Glutamatergic neuron (in vitro differentiated cells): ENCODE measurements around the gene BCAP29. TPM values are rescaled to one million over a fixed set of nuclear protein-coding genes. Genes with fewer than 3 reads are reported as not detected.

Experiments
- DNase-seq: peaks from one replicate; pipeline ENCODE4 v3.0.0; 2022
- H3K27ac Mint-ChIP-seq: one replicate; pipeline ENCODE4 v1.8.0; 2020; ENCODE audit warnings: mild to moderate bottlenecking, mixed read lengths, inconsistent platforms; ENCODE audit not compliant: unreplicated experiment
- H3K27me3 Mint-ChIP-seq: one replicate; pipeline ENCODE4 v1.8.0; 2020; ENCODE audit warnings: mild to moderate bottlenecking, moderate library complexity, mixed read lengths, inconsistent platforms; ENCODE audit not compliant: unreplicated experiment
- H3K36me3 Mint-ChIP-seq: one replicate; pipeline ENCODE4 v1.8.0; 2020; ENCODE audit warnings: mild to moderate bottlenecking, mixed read lengths, inconsistent platforms; ENCODE audit not compliant: unreplicated experiment
- H3K4me1 Mint-ChIP-seq: one replicate; pipeline ENCODE4 v1.8.0; 2020; ENCODE audit warnings: mild to moderate bottlenecking, low read depth, mixed read lengths, inconsistent platforms; ENCODE audit not compliant: unreplicated experiment
- H3K4me3 Mint-ChIP-seq: one replicate; pipeline ENCODE4 v1.8.0; 2020; ENCODE audit warnings: mild to moderate bottlenecking, mixed read lengths, inconsistent platforms; ENCODE audit not compliant: unreplicated experiment
- H3K9me3 Mint-ChIP-seq: one replicate; pipeline ENCODE4 v1.8.0; 2020; ENCODE audit warnings: mild to moderate bottlenecking, moderate library complexity, mixed read lengths, inconsistent platforms; ENCODE audit not compliant: unreplicated experiment
- CTCF ChIP-seq: fragments of 200-600 bp; sonication (generic); IDR thresholded peaks from one replicate; pipeline ENCODE4 v1.5.0; 2021; ENCODE audit not compliant: partially characterized antibody, unreplicated experiment
- total RNA-seq: library from RNA; stranded (reverse); fragmentation: NEBNext Ultra II Directional; extraction: Animal tissue kit (Norgen Biotek cat#: 25700); gene quantifications from one replicate; pipeline ENCODE4 v1.2.1, GENCODE V29; 2021; ENCODE audit not compliant: unreplicated experiment

BCAP29 gene
- total RNA-seq, 1 donor from 2014 or later: 30.1 TPM

GRCh38 chr7:107661865-107662379 is 81.9 kb downstream of the BCAP29 start:
- no peak overlapping the region for H3K27ac Mint-ChIP-seq
- TF ChIP-seq CTCF: no peak
- H3K4me1 Mint-ChIP-seq: peaks cover 3% of the 10 kb centered on the region
- H3K9me3 Mint-ChIP-seq: no peaks in the 10 kb centered on the region
- no peak for DNase-seq
- H3K27me3 Mint-ChIP-seq: peaks cover 21% of the 10 kb centered on the region
- H3K36me3 Mint-ChIP-seq: no peaks in the 10 kb centered on the region
- H3K4me3 Mint-ChIP-seq: peak overlapping the region; percentile 72

GRCh38 chr7:107663196-107663595 is 83.2 kb downstream of the BCAP29 start:
- TF ChIP-seq CTCF: no peak
- Mint-ChIP-seq H3K4me1 (peaks cover 3% of the 10 kb centered on the region), H3K36me3 (no peaks in the 10 kb centered on the region), H3K9me3 (no peaks in the 10 kb centered on the region), H3K4me3 (no peak overlapping the region), H3K27ac (no peak overlapping the region), H3K27me3 (peaks cover 21% of the 10 kb centered on the region)
- no peak for DNase-seq

GRCh38 chr7:107666790-107667189 is 86.7 kb downstream of the BCAP29 start:
- H3K27ac Mint-ChIP-seq: no peak overlapping the region
- DNase-seq: no peak
- no peaks in the 10 kb centered on the region for H3K9me3 Mint-ChIP-seq
- no peaks in the 10 kb centered on the region for H3K4me1 Mint-ChIP-seq
- no peak overlapping the region for H3K4me3 Mint-ChIP-seq
- TF ChIP-seq CTCF: no peak
- H3K27me3 Mint-ChIP-seq: peaks cover 4% of the 10 kb centered on the region
- H3K36me3 Mint-ChIP-seq: no peaks in the 10 kb centered on the region

- H3K27me3 Mint-ChIP-seq: peaks cover 2% of the 10 kb centered on the region
- no peaks in the 10 kb centered on the region for H3K9me3 Mint-ChIP-seq
- no peak for DNase-seq
- no peaks in the 10 kb centered on the region for H3K4me1 Mint-ChIP-seq
- no peak for TF ChIP-seq CTCF
- no peak overlapping the region for H3K27ac Mint-ChIP-seq
- no peak overlapping the region for H3K4me3 Mint-ChIP-seq
- H3K36me3 Mint-ChIP-seq: no peaks in the 10 kb centered on the region
These were observed 87.3 kb downstream of the BCAP29 start for GRCh38 chr7:107667341-107667740.

GRCh38 chr7:107668296-107668695 is 88.2 kb downstream of the BCAP29 start:
- H3K27me3 Mint-ChIP-seq: no peaks in the 10 kb centered on the region
- no peak for TF ChIP-seq CTCF
- no peak overlapping the region for H3K27ac Mint-ChIP-seq

More at GRCh38 chr7:107668296-107668695, 88.2 kb downstream of the BCAP29 start:
- H3K4me3 Mint-ChIP-seq: no peak overlapping the region
- H3K36me3 Mint-ChIP-seq: no peaks in the 10 kb centered on the region
- H3K4me1 Mint-ChIP-seq: no peaks in the 10 kb centered on the region
- DNase-seq: no peak
- H3K9me3 Mint-ChIP-seq: no peaks in the 10 kb centered on the region

Other genes with a start within 250 kb of the BCAP29 start
- not detected for gene GPR22, start 110.2 kb upstream of the BCAP29 start, total RNA-seq
- 29.5 TPM for gene COG5, start 16.3 kb upstream of the BCAP29 start, total RNA-seq
- 11.5 TPM for gene DUS4L, start 16.3 kb upstream of the BCAP29 start, total RNA-seq
- 0.34 TPM for gene SLC26A4, start 80.6 kb downstream of the BCAP29 start, total RNA-seq
- 35.6 TPM for gene CBLL1, start 163.9 kb downstream of the BCAP29 start, total RNA-seq
- gene SLC26A3, start 223.0 kb downstream of the BCAP29 start, total RNA-seq: not detected